HL-60/S4 treated with retinoic acid at 250 ng/mL for 4 days and 3 days (cell line): ENCODE measurements around the gene CCDC197.

Experiments used
- in situ Hi-C: fragments of 300-500 bp; cut with MboI; formaldehyde crosslinking; loops from 2 replicates; pipeline ENCODE4 v1.7.0; 2022; ENCODE audit warnings: low sequenced_read_pairs

The CCDC197 gene

GRCh38 chr14:93997082-93997481 lies at the start of gene CCDC197:
Gene CCDC197, plus strand, starts transcription at chr14:93997301. Its CDS starts 831 bp downstream, at chr14:93998132.
- in situ Hi-C loops: no loop called here

- in situ Hi-C loops: no loop called here
Measured at GRCh38 chr14:93949511-93950075, 47.5 kb upstream of the CCDC197 start.

DNA sequence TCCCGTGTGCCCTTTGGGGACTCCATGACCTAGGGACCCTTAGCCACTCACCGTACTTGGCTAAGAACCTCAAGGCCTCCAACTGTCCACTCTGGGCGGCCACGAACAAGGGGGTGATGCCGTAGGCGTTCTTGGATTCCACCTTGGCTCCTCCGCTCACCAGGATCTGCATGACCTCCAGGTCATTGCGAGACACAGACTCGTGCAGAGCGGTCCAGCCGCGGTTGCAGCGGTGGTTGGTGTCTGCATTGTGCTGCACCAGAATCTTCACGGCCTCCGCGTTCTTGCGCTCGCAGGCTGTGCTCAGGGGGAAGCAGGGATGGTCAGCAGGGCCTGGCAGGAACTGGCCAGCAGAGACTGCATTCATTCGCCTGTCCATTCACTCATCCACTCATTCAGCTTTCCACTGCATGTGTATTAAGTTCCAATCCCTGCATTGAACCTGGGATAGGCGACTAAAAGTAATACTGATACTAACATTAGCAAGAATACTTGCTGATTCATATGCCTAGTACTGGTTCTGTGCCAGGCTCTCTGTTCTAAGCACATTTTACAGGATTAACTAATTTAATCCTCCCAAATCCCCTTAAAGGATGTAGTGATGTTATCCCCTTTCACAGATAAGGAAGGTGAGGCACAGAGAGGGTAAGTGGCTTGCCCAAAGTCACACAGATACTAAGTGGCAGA lies 46.0 kb upstream of the CCDC197 start:
- in situ Hi-C loops: no loop called here

- in situ Hi-C loops: no loop called here
Measured at GRCh38 chr14:93951635-93952540, 45.2 kb upstream of the CCDC197 start.

GRCh38 chr14:93952829-93953228 lies 44.3 kb upstream of the CCDC197 start:
- in situ Hi-C loops: no loop called here

GRCh38 chr14:93953263-93953662 lies 43.8 kb upstream of the CCDC197 start:
- in situ Hi-C loops: no loop called here

DNA sequence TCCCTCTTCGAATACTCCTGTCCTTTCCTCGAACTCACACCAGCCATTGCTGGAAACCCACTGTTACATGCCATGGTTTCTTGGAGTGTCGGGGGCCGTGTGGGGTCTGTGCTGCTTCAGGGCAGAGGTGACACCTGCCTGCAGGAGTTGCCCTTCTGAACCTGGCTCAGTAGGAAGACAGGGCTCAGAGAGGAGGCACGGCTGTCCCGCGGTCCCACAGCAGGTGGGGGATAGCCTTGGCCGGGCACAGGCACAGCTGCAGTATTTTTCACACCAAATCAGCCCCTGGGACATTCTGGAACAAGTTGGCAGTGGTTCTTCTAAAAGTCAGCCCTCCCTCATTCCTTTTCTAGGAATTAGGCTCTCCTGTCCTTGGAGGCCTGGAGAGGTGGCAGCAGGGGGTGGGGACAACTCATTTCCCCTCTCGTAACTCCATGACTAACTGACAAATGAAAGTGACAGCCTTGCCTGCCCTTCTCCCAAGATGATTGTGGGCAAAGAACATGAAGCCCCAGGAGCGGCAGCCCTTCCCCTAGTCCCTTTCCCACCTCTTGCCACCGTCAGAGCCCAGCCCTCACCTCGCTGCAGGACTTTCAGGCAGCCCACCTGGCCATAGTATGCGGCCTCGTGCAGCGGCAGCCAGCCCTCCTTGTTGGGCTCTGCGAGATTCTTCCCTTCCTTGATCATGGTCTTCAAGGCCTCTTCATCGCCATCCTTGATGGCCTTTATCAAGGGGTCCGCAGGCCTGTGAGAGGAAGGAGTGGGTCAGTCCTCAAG lies 43.2 kb upstream of the CCDC197 start:
- in situ Hi-C loops: no loop called here

DNA sequence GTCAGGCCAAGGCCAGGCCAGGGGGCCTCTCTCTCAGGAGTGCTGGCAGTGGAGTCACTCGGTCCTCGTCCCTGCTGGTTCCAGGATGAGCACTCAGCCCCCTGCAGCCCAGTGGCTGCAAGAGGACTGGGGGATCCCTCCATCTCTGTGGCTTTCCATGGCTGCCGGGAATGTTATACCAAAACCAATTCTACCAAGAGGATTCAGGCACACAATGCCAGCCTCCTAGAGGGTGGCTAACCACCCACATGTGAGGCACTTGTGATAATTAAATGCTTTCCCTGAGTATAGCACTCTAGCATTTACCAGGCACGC lies 42.6 kb upstream of the CCDC197 start:
- in situ Hi-C loops: no loop called here

DNA sequence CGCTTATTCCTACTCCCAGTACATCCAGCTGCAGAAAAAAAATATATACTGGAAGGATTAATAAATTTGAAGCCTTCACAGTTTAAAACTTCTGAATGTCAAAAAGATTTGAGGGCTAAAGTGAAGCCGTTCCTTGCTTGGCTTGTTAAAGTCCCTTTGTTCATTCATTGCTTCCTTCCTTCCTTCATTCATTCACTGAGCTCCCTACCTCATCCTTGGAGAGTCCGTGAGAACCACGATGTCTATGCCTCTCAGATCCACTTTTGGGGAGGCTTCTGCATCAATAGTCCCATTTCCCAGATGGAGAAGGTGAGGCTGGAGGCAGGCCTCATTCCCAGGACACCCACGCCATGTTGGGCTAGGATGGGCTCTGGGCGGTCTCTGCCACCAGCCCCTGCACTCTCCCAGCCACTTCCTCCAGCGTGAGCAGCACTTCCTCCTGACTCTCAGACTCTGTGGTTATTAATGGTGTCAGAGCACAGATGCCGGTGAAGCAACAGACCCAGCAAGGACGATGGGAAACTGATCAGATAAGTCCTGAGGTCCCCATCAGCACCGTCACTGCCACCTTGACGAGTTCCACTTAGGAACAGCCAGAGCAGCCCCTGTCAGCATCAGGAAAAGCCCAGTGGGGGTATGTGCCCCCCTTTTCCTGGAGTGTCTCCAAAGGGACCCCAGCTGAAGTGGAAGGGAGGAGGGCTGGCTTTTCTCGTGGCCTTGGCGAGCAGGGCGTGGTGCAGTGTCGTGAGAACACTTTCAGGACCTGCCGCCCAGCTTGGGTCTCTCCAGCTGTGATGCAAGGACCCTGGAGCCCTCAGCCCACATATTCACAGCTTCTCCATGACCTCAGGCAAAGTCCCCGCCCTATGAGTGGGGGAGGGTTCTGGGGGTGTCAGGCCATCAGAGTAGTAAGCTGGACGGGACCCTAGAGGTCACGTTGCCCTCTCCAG lies 41.9 kb upstream of the CCDC197 start:
- in situ Hi-C loops: no loop called here

DNA sequence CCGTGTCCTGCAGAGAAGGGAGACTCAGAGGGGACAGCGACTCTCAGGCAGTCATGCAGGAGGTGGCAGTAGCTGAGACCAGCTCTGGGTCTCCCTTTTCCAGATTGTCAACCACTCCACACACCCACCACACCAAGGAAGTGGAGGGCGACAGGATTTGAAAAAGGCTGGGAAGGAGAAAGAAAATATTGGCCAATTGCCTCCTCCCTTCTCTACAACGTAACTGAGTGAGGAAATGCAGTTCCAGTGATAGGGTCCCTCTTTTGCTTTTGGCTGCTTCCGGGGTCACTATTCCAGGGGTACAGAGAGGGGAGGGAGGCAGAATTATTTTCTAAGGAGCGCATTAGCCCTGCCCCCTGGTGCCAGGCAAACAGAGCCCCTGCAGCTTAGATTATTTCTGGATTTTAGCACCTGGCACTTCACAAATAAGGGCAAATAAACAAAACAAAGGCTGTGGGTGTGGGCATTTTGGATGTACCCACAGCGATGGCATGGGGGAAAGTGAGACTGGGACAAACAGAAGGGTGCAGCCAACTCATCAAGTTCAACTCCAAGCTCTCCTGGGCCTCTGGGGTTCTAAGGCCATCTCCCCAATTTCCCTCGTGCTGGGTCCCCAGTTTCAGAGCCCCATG lies 41.1 kb upstream of the CCDC197 start:
- in situ Hi-C loops: no loop called here

GRCh38 chr14:93956514-93957332 lies 40.4 kb upstream of the CCDC197 start:
- in situ Hi-C loops: no loop called here

DNA sequence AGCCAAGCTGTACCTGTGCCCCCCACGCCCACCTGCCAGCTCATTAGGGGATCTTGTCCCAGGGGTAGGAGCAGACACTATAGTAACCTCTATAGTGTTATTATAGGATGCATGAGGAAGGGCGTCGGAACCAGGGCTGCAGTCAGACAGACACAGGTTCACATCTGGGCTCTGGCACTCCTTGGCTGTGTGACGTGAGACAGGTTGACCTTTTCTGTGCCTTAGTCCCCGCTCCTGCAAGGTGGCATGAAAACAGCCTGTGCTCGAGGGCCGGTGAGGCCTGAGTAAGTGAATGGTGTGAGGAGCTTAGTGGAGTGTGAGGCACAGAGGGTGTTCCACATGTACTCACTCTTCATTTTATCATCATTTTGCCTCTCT lies 39.8 kb upstream of the CCDC197 start:
- in situ Hi-C loops: no loop called here

GRCh38 chr14:93957751-93958566 lies 39.1 kb upstream of the CCDC197 start:
- in situ Hi-C loops: no loop called here

- in situ Hi-C loops: no loop called here
Measured at GRCh38 chr14:93958567-93959238, 38.4 kb upstream of the CCDC197 start.

DNA sequence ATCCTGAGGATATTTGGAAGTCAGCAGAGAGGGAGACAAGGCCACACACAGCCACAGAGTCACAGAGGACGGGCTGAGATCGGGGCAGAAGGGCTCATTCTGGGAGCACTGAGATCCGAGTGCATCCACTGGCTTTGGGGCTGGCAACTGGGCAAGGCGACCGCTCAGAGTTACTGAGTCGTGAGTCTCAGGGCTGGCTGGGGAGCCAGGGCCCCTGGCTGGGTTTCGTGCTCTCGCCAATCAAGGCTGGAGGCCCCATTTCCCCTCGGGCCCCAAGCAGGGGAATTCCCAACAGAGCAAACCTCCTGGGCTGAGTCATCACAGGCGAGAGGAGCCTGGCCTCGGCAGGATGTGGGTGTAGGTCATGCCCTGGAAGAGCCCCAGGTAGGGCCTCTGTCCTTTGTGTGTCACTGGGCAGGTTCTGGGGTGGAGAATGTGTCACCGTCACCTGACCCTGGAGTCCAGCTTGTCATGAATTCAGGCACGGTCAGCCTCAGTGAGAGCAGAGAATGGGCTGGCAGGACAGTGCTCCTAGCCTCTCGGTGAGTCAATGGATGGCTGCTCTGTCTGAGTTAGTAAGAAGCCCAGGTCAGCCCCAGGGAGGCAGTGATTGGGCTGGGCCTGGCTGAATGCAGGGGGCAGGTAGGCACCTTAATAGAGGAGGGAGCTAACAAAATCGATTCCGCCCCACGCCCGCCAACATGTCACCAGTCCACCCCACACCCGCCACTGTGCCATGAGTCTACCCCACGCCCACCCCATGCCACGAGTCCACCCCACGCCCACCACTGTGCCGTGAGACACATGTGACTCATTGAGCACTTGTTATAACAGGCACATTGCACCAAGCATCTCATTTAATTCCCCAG lies 37.6 kb upstream of the CCDC197 start:
- in situ Hi-C loops: no loop called here

GRCh38 chr14:93960108-93960475 lies 37.0 kb upstream of the CCDC197 start:
- in situ Hi-C loops: no loop called here
